ENCODE data around the gene FILIP1L. TPM values are rescaled to one million over a fixed set of nuclear protein-coding genes. Genes with fewer than 3 reads are reported as not detected.

FILIP1L gene
- total RNA-seq, 1 donor from 2014 or later: 0.15 TPM

- no peak overlapping the region for H2AFZ ChIP-seq (replicated peaks)
- H3K27me3 ChIP-seq: no peaks in the 10 kb centered on the region
- peaks cover 6% of the 10 kb centered on the region for H3K36me3 Mint-ChIP-seq
- H3K27me3 Mint-ChIP-seq (ENCODE audit: insufficient read depth, low read depth): no peaks in the 10 kb centered on the region
- no peaks in the 10 kb centered on the region for H3K9me3 ChIP-seq (ENCODE audit: low read depth)
- no peak overlapping the region for H3K4me2 ChIP-seq
- no peaks in the 10 kb centered on the region for H3F3A ChIP-seq (ENCODE audit: low read depth)
- peaks cover 34% of the 10 kb centered on the region for H3K4me1 Mint-ChIP-seq
- no peaks in the 10 kb centered on the region for H3K36me3 ChIP-seq
- no peak for TF ChIP-seq CTCF (IDR thresholded peaks at IDR 0.05)
- no peak for TF ChIP-seq EZH2 (IDR thresholded peaks at IDR 0.05)
- TF ChIP-seq EZH2phosphoT487 (IDR thresholded peaks at IDR 0.05): no peak
- H3K4me3 ChIP-seq: no peak overlapping the region
- no peaks in the 10 kb centered on the region for H3K79me2 ChIP-seq (ENCODE audit: low read depth)
- no peak for DNase-seq (ENCODE audit: low spot score)
- peaks cover 4% of the 10 kb centered on the region for H3K9me3 Mint-ChIP-seq
- H4K20me1 ChIP-seq (ENCODE audit: low read depth): no peaks in the 10 kb centered on the region
- no peaks in the 10 kb centered on the region for H3K4me1 ChIP-seq
- H3K27ac ChIP-seq: no peak overlapping the region
- H3K9ac ChIP-seq: no peak overlapping the region
- no peak overlapping the region for H3K27ac Mint-ChIP-seq
- H3K4me3 Mint-ChIP-seq: no peak overlapping the region
Measured at GRCh38 chr3:100081311-100081710, 33.0 kb downstream of the FILIP1L start.

DNA sequence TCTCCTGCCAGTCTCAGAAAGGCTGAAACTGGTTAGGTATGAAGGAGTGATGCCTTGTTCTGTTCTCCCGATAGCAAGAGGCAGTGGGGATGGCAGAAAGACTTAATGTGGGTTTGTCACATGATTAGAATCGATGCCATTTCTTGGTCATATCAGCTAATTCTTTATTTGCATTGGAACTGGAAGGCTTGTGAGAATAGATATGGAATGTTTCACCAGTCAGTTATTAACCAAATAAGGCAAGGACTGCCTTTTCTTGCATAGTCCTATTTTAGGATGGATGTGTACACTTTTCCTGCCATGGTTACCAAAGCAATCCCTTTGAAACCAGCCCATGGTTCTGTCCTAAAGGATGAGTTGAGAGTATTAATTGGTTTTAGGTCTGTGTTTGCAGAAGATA lies 33.7 kb downstream of the FILIP1L start:
- Histone ChIP-seq H3K79me2 (ENCODE audit: low read depth) (no peaks in the 10 kb centered on the region), H3K27ac (no peak overlapping the region), H3K9me3 (ENCODE audit: low read depth) (no peaks in the 10 kb centered on the region), H3K36me3 (no peaks in the 10 kb centered on the region), H3K4me2 (no peak overlapping the region), H3K27me3 (no peaks in the 10 kb centered on the region), H3K4me1 (no peaks in the 10 kb centered on the region), H2AFZ (replicated peaks) (no peak overlapping the region), H3F3A (ENCODE audit: low read depth) (no peaks in the 10 kb centered on the region), H3K9ac (no peak overlapping the region), H4K20me1 (ENCODE audit: low read depth) (no peaks in the 10 kb centered on the region), H3K4me3 (no peak overlapping the region)
- Mint-ChIP-seq H3K4me3 (no peak overlapping the region), H3K36me3 (peaks cover 6% of the 10 kb centered on the region), H3K27me3 (ENCODE audit: insufficient read depth, low read depth) (no peaks in the 10 kb centered on the region), H3K27ac (no peak overlapping the region), H3K4me1 (peaks cover 34% of the 10 kb centered on the region), H3K9me3 (peaks cover 4% of the 10 kb centered on the region)
- TF ChIP-seq EZH2phosphoT487 (IDR thresholded peaks at IDR 0.05) (no peak), EZH2 (IDR thresholded peaks at IDR 0.05) (no peak), CTCF (IDR thresholded peaks at IDR 0.05) (no peak)
- no peak for DNase-seq (ENCODE audit: low spot score)

DNA sequence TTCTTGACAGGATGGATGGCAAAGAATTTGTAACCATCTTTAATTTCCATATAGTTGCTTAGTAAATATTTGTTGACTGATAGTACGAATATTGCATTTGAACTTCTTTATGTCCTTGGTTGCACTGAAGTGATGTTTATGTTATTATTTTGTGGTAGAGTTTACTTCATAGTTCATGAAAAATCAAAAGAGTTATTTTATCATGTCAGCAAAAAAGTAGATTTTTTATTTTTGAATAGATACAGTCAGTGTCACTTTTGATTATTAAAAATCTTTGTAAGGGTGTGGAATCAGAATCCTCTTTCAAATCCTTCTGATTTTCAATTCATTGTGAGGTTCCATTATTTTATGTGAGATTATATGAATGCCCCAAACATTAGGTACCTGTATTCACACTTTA lies 35.0 kb downstream of the FILIP1L start:
- H3K27ac ChIP-seq: no peak overlapping the region
- H3K27me3 Mint-ChIP-seq (ENCODE audit: insufficient read depth, low read depth): peaks cover 2% of the 10 kb centered on the region
- H3K36me3 ChIP-seq: no peaks in the 10 kb centered on the region
- H2AFZ ChIP-seq (replicated peaks): no peak overlapping the region
- peaks cover 4% of the 10 kb centered on the region for H3K9me3 Mint-ChIP-seq
- H4K20me1 ChIP-seq (ENCODE audit: low read depth): no peaks in the 10 kb centered on the region
- H3K9me3 ChIP-seq (ENCODE audit: low read depth): no peaks in the 10 kb centered on the region
- peaks cover 6% of the 10 kb centered on the region for H3K36me3 Mint-ChIP-seq
- DNase-seq (ENCODE audit: low spot score): no peak
- no peaks in the 10 kb centered on the region for H3K27me3 ChIP-seq
- H3K9ac ChIP-seq: no peak overlapping the region
- TF ChIP-seq CTCF (IDR thresholded peaks at IDR 0.05): no peak
- TF ChIP-seq EZH2phosphoT487 (IDR thresholded peaks at IDR 0.05): no peak
- no peak for TF ChIP-seq EZH2 (IDR thresholded peaks at IDR 0.05)
- no peak overlapping the region for H3K4me3 Mint-ChIP-seq
- no peak overlapping the region for H3K4me3 ChIP-seq
- peaks cover 27% of the 10 kb centered on the region for H3K4me1 Mint-ChIP-seq
- H3K4me1 ChIP-seq: peaks cover 1% of the 10 kb centered on the region
- H3K4me2 ChIP-seq: no peak overlapping the region
- H3F3A ChIP-seq (ENCODE audit: low read depth): no peaks in the 10 kb centered on the region
- no peaks in the 10 kb centered on the region for H3K79me2 ChIP-seq (ENCODE audit: low read depth)
- no peak overlapping the region for H3K27ac Mint-ChIP-seq
